Psoas muscle (tissue), 8 donors: ENCODE measurements around the gene DBN1. TPM values are rescaled to one million over a fixed set of nuclear protein-coding genes. Genes with fewer than 3 reads are reported as not detected.

Experiments
- ATAC-seq, 4 donors: fragments of 200-7000 bp; cut with Tn5 transposase; one replicate each; pipeline ENCODE4 v1.9.1; 2020; ENCODE audit warnings: moderate library complexity in 3 of 4, mild to moderate bottlenecking in 2 of 4
- DNase-seq, 2 donors: peaks; one replicate each; pipeline ENCODE4 v3.0.0-alpha.2; 2020
- H3K27ac ChIP-seq: fragments of 200-600 bp; one replicate; pipeline ENCODE4 v1.8.0; 2022
- H3K27me3 ChIP-seq, 3 donors: fragments of 200-600 bp in 1 of 3; one replicate each; pipeline versions ENCODE4 v1.6.1 to v1.8.0; 2013 to 2022; ENCODE audit warnings: low read length in 2 of 3, mild to moderate bottlenecking in 2 of 3, moderate library complexity in 1 of 3; ENCODE audit not compliant: insufficient read depth in 3 of 3
- H3K36me3 ChIP-seq, 2 donors: fragments of 200-600 bp in 1 of 2; one replicate each; pipeline versions ENCODE4 v1.6.1 to v1.8.0; 2013 to 2022; ENCODE audit warnings: low read depth in 1 of 2, mild to moderate bottlenecking in 1 of 2, moderate library complexity in 1 of 2; ENCODE audit not compliant: insufficient read depth in 1 of 2
- H3K4me1 ChIP-seq: fragments of 200-600 bp; one replicate; pipeline ENCODE4 v1.8.0; 2022
- H3K4me3 ChIP-seq: fragments of 200-600 bp; one replicate; pipeline ENCODE4 v1.8.0; 2022; ENCODE audit warnings: mild to moderate bottlenecking
- H3K9me3 ChIP-seq: fragments of 200-600 bp; one replicate; pipeline ENCODE4 v1.8.0; 2022
- WGBS, 3 donors: extraction: QIAGEN DNeasy Blood & Tissue Kit; methylation state at CpG; one replicate each; pipeline versions ENCODE4 v1.1.6 to v1.1.7; 2013; 5-methylcytosine and 5-hydroxymethylcytosine counted together
- intact Hi-C, 2 donors: fragments of 100-400 bp; cut with DNase I; formaldehyde crosslinking; loops; one replicate each; pipeline versions ENCODE4 v1.11.0 to v1.14.2; 2022
- polyA plus RNA-seq, 3 donors: library from polyadenylated mRNA; stranded (reverse); fragments of 200-250 nt; gene quantifications; one replicate each; pipeline ENCODE4 v1.2.3, GENCODE V29; 2013
- total RNA-seq, 4 donors: library from RNA; stranded (reverse); fragmentation: NEBNext Ultra II Directional in 2 of 4; extraction: Animal tissue kit (Norgen Biotek cat#: 25700) in 2 of 4; gene quantifications; one replicate each; pipeline versions ENCODE4 v1.2.1 to v1.2.4, GENCODE V29; 2021 to 2023
- TF ChIP-seq, protein P1 (sequence below): fragments of 200-600 bp; IDR thresholded peaks from one replicate; pipeline ENCODE4 v1.8.0; 2022; ENCODE audit warnings: antibody characterized with exemption
- donor health status: healthy with polysubstance abuse.
- donor health status: DM: no; HTN: no; CAD: no; lungs with moderate emphysema.
- donor health status: Bipolar disorder and iron deficiency.
- donor health status: healthy.
- donor health status: DM: yes; HTN: yes; CAD: no.
- donor health status: DM: no; HTN: no; CAD: no.
- donor health status: DM: no; HTN: no; CAD: no.
- donor health status: DM: yes; HTN: yes; CAD: no.

DBN1 gene
- total and polyA plus RNA-seq, 7 donors: 8.1 to 28.4 (median 20.8) TPM

DNA sequence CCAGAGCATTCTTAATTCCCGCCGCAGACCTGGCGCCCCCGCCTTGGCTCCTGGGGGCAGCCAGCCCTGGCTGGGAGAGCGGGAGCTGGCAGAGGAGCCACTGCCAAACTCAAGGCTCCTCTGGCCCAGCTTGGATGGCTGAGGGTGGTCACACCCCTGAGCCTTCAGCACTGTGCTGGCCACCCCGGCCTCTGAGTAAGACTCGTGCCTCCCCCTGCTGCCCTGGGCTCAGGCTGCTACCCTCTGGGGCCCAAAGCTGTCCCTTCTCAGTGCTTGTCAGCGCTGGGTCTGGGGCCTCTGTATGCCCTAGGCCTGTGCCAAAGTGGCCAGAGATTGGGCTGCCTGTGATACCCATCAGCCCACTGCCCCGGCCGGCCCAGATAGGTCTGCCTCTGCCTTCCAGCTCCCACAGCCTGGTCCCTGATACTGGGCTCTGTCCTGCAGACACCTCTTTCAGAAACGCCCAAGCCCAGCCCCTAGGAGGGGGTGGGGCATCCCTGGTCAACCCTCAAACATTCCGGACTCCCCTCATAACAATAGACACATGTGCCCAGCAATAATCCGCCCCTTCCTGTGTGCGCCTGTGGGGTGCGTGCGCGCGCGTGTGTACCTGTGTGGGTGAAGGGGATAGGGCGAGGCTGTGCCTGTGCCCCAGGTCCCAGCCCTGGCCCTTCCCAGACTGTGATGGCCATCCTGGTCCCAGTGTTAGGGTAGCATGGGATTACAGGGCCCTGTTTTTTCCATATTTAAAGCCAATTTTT, 31.2 kb downstream of the DBN1 start:
- WGBS, 3 donors: 90 to 94% (median 91%) methylated on average over 20 of the region's 20 CpGs
- H3K27me3 ChIP-seq: peaks cover 0 to 4% (median 0%) of the 10 kb centered on the region in 3 donors
- H3K27ac ChIP-seq: no peak overlapping the region
- H3K36me3 ChIP-seq: peaks cover 0 to 37% of the 10 kb centered on the region in 2 donors
- ATAC-seq (no peak), DNase-seq (no peak)
- intact Hi-C loops: no loop called here
- no peaks in the 10 kb centered on the region for H3K9me3 ChIP-seq
- peaks cover 6% of the 10 kb centered on the region for H3K4me1 ChIP-seq
- TF ChIP-seq, protein P1, sequence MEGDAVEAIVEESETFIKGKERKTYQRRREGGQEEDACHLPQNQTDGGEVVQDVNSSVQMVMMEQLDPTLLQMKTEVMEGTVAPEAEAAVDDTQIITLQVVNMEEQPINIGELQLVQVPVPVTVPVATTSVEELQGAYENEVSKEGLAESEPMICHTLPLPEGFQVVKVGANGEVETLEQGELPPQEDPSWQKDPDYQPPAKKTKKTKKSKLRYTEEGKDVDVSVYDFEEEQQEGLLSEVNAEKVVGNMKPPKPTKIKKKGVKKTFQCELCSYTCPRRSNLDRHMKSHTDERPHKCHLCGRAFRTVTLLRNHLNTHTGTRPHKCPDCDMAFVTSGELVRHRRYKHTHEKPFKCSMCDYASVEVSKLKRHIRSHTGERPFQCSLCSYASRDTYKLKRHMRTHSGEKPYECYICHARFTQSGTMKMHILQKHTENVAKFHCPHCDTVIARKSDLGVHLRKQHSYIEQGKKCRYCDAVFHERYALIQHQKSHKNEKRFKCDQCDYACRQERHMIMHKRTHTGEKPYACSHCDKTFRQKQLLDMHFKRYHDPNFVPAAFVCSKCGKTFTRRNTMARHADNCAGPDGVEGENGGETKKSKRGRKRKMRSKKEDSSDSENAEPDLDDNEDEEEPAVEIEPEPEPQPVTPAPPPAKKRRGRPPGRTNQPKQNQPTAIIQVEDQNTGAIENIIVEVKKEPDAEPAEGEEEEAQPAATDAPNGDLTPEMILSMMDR: no peak
- no peak overlapping the region for H3K4me3 ChIP-seq

DNA sequence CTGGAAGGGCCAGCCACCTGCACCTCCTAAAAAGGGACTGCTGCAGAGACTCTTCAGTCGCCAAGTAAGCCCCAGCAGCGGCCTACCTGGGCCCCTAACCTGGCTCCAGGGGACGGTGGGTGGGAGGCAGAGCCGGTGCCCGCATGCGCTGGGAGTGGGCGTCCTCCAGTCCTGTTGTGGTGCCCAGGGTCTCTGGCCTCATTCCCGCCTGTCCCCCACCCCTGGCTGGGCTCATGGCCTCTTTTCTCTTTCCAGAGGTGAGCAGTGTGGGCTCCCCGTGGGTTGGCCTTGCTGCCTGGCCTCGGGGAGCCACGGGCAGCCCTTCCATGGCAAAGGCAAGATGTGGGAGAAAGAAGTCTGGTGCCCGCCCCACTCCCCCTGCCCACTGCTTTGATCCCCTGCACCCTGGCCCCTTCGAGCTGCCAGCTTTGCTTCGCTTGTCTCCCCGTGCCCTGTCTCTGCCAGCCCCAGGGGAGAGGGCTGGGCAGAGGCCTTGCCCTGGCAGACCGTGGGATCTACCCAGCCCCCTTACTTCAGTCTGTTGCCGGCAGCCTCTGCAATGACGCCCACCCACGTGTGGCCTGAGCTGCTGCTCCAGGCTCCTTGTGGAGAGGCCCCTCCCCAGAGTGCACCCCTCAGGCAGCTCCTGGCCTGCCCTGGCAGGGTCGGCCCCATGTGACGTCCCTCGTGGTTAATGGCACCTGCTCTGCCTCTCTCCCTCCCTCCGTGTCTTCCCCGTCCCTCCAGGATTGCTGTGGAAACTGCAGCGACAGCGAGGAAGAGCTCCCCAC, 32.2 kb downstream of the DBN1 start:
- H3K9me3 ChIP-seq: no peaks in the 10 kb centered on the region
- peaks cover 0 to 47% of the 10 kb centered on the region in 2 donors for H3K36me3 ChIP-seq
- no peak overlapping the region for H3K27ac ChIP-seq
- TF ChIP-seq, protein P1: no peak
- DNase-seq (no peak), ATAC-seq (no peak)
- WGBS, 3 donors: 79 to 91% (median 82%) methylated on average over 18 to 26 of the region's 26 CpGs
- no peaks in the 10 kb centered on the region for H3K27me3 ChIP-seq
- peaks cover 3% of the 10 kb centered on the region for H3K4me1 ChIP-seq
- intact Hi-C loops: no loop called here
- H3K4me3 ChIP-seq: no peak overlapping the region

DNA sequence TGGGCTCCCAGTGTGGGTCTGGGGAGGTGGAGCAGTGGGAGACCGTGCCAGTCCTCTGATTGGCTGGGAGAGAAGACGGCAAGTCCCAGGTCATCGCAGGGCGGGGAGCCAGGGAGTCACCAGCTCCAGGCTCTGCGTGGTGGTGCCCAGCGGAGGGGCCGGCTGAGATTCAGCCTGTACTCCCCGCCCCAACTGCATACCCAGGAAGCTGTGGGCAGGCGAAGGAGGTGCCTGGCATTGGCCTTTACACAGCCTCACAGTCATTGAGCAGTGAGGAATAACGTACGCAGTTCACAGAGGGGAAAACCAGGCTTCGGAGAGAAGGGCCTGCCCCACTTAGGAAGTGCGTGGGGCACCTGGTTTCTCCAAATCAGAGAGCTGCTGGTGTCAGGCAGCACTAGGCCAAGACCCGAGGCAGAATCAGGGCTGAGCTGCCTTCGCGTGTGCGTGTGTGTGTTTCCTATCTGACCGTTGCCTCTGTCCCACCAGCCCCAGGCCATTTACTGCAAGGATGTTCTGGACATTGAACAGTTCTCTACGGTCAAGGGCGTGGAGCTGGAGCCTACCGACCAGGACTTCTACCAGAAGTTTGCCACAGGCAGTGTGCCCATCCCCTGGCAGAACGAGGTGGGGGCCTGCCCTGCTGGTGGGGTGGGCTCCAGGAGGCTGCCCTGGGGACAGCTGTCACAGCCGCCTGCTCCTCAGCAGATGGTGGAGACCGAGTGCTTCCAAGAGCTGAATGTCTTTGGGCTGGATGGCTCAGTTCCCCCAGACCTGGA, 33.0 kb downstream of the DBN1 start:
- Histone ChIP-seq H3K27ac (no peak overlapping the region), H3K36me3 (peaks cover 0 to 55% of the 10 kb centered on the region in 2 donors), H3K4me3 (no peak overlapping the region), H3K9me3 (no peaks in the 10 kb centered on the region), H3K4me1 (no peaks in the 10 kb centered on the region), H3K27me3 (no peaks in the 10 kb centered on the region)
- WGBS, 3 donors: 78 to 85% (median 79%) methylated on average over 24 of the region's 24 CpGs
- TF ChIP-seq, protein P1: no peak
- intact Hi-C loops: no loop called here
- no peak for ATAC-seq
- DNase-seq: no peak

DNA sequence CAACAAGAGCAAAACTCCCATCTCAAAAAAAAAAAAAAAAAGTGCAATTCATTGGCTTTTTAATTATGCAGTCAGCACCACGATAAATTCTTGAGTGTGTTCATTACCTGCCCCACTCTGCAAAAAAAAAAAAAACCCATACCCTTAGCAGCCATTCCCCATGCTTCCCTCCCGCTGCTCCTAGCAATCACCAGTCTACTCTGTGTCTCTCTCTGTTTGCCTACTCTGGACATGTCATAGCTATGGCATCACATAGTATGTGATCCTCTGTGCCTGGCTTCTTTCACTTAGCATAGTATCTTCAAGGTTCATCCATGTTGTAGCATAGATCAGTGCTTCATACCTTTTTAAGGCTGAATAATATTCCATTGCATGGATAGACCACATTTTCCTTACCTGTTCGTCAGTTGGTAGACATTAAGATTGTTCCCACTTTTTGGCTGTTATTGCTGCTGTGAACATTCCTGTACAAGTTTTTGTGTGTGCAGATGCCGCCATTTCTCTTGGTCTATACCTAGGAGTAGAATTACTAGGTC, 33.8 kb downstream of the DBN1 start:
- intact Hi-C loops: no loop called here
- no peak overlapping the region for H3K4me3 ChIP-seq
- no peaks in the 10 kb centered on the region for H3K9me3 ChIP-seq
- no peaks in the 10 kb centered on the region for H3K4me1 ChIP-seq
- DNase-seq (no peak), ATAC-seq (no peak)
- no peaks in the 10 kb centered on the region for H3K27me3 ChIP-seq
- WGBS, 3 donors: 95 to 97% (median 96%) methylated on average over 4 of the region's 4 CpGs
- H3K36me3 ChIP-seq: peaks cover 0 to 63% of the 10 kb centered on the region in 2 donors
- no peak overlapping the region for H3K27ac ChIP-seq
- TF ChIP-seq, protein P1: no peak
